ENCODE results near the gene NOC3L.

The NOC3L gene

DNA sequence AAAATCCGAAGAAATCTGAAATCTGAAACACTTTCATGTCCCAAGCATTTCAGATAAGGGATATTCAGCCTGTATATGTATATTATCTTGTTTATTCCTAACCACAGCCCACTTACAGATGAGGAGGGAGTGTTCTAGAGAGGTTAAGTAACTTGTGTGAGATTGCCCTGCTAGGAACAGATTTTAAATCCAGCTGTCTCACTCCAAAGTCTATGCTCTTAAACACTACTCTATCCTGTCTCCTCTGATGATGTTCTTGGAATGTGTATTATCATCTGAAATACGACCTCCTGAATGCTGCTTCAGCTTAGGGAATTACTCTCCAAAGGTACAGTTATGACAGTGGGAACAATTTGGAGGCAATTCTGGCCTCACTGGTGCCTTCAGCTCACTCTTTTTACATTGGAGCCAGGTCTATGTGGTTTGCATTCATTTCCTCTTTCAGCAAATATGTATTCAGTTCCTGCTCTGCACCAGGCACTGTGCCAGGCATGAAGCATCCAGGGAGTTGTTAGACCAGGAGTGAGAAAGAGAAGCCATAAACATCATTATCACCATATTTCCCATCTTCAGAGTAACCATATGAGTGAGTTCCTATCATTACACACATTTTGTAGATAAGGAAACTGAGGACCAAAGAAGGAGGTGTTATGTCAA is 70.2 kb downstream of the NOC3L start:
- H3K4me3 ChIP-seq (ENCODE audit: control insufficient read depth, low read depth, low read length): no peak overlapping the region
- TF ChIP-seq, protein P1, sequence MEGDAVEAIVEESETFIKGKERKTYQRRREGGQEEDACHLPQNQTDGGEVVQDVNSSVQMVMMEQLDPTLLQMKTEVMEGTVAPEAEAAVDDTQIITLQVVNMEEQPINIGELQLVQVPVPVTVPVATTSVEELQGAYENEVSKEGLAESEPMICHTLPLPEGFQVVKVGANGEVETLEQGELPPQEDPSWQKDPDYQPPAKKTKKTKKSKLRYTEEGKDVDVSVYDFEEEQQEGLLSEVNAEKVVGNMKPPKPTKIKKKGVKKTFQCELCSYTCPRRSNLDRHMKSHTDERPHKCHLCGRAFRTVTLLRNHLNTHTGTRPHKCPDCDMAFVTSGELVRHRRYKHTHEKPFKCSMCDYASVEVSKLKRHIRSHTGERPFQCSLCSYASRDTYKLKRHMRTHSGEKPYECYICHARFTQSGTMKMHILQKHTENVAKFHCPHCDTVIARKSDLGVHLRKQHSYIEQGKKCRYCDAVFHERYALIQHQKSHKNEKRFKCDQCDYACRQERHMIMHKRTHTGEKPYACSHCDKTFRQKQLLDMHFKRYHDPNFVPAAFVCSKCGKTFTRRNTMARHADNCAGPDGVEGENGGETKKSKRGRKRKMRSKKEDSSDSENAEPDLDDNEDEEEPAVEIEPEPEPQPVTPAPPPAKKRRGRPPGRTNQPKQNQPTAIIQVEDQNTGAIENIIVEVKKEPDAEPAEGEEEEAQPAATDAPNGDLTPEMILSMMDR (conservative IDR thresholded peaks at IDR 0.05; ENCODE audit: control insufficient read depth, insufficient read depth, low read depth, low read length): no peak
- peak; percentile 68 for DNase-seq (ENCODE audit: low read depth)

DNA sequence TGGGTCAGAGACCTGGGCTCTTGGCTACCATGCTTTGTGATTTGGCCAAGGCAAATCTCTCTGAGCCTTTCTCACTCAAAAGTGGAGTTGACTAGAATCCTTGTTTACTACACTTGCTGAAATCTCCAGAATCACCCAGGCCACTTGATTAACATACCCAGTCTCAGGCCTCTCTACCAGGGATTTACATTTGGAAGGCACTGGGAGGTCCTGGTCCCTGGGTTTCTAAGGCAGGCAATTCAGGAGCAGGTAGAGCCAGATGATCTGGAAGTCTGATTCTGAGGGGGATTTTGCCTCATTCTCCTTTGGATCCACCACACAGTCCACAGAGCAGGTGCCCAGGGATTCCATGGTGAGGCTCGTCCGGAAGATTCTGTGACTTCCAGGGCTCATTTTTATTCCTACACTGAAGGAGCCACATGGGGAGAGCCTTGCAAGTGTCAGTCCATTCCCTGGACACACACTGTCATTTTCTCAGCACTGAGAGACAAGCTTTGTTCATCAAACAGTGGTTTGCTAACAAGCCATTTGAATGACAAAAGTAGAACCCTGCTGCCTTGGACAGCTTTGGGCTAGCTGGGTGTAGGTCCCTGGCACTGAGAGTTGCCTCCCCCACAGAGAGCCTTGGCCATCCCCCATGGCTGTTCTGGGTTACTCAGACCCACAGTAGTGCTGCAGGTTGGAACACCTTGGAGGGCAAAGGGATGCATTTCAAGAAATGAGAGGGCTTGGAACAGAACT is 74.2 kb downstream of the NOC3L start:
- TF ChIP-seq, protein P1 (conservative IDR thresholded peaks at IDR 0.05; ENCODE audit: control insufficient read depth, insufficient read depth, low read depth, low read length): no peak
- no peak for DNase-seq (ENCODE audit: low read depth)
- H3K4me3 ChIP-seq (ENCODE audit: control insufficient read depth, low read depth, low read length): no peak overlapping the region

DNA sequence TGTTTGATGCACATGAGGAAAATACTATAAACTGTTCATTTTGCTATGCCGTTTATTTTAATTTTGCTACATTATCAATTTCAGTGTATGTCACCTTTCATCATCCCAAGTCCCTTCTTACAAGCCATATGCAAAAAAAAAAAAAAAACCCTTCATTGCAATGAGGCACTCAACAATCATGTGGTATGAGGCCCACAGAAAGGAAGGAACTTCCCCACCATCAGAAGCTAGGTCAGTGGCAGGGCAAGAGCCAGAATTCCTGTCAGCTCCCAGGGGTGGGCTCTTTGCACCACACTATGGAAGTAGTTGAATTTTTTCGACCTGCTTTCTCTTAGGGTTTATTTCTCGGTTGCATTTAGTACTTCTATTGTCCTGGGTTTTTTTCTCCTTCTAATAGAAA is 75.4 kb downstream of the NOC3L start:
- H3K4me3 ChIP-seq (ENCODE audit: control insufficient read depth, low read depth, low read length): no peak overlapping the region
- no peak for DNase-seq (ENCODE audit: low read depth)
- TF ChIP-seq, protein P1 (conservative IDR thresholded peaks at IDR 0.05; ENCODE audit: control insufficient read depth, insufficient read depth, low read depth, low read length): no peak

DNA sequence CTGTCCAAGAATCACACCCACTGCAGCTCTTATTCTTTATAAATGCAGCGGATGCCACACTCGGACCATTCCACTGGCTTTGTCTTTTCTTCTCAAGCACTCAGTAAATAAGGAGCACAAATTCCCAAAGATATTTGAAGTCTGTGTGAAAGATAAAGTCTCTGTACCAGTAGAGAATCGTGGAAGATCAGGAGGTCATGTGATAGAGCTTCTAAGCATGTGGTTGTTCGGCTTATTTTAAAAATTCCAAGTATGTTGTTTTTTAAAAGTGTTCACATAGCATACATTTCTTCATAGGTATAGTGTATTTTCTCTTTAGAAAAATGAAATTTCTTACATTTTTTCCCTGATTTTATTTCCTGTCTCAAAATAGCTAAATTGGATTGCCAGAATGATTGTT is 75.8 kb downstream of the NOC3L start:
- DNase-seq (ENCODE audit: low read depth): no peak
- TF ChIP-seq, protein P1 (conservative IDR thresholded peaks at IDR 0.05; ENCODE audit: control insufficient read depth, insufficient read depth, low read depth, low read length): no peak
- no peak overlapping the region for H3K4me3 ChIP-seq (ENCODE audit: control insufficient read depth, low read depth, low read length)

DNA sequence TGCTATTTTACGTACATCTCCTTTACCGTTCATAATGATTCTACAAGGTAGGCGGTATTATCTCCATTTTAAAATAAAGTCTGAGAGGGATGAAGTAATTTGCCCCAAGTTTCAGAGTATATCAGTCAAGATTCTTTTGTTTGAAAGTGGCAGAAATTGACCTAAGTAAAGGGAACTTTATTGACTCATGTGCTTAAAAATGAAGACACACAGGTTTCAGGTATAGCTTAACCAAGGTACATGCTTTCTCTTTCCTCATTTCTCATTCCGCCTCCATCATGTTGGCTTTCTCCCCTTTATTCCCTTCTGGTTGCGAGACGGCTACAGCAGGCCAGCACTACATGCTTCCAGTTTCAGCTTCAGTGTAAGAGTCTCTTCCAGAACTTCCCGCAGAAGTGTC is 77.5 kb downstream of the NOC3L start:
- DNase-seq (ENCODE audit: low read depth): no peak
- H3K4me3 ChIP-seq (ENCODE audit: control insufficient read depth, low read depth, low read length): no peak overlapping the region
- TF ChIP-seq, protein P1 (conservative IDR thresholded peaks at IDR 0.05; ENCODE audit: control insufficient read depth, insufficient read depth, low read depth, low read length): no peak
